ENCODE results near the gene VAT1. TPM values are rescaled to one million over a fixed set of nuclear protein-coding genes. Genes with fewer than 3 reads are reported as not detected.
A peak's percentile ranks its signal among the peaks of the same experiment; 100 is the strongest.

The VAT1 gene
- total RNA-seq, 1 donor, result 207 TPM

DNA sequence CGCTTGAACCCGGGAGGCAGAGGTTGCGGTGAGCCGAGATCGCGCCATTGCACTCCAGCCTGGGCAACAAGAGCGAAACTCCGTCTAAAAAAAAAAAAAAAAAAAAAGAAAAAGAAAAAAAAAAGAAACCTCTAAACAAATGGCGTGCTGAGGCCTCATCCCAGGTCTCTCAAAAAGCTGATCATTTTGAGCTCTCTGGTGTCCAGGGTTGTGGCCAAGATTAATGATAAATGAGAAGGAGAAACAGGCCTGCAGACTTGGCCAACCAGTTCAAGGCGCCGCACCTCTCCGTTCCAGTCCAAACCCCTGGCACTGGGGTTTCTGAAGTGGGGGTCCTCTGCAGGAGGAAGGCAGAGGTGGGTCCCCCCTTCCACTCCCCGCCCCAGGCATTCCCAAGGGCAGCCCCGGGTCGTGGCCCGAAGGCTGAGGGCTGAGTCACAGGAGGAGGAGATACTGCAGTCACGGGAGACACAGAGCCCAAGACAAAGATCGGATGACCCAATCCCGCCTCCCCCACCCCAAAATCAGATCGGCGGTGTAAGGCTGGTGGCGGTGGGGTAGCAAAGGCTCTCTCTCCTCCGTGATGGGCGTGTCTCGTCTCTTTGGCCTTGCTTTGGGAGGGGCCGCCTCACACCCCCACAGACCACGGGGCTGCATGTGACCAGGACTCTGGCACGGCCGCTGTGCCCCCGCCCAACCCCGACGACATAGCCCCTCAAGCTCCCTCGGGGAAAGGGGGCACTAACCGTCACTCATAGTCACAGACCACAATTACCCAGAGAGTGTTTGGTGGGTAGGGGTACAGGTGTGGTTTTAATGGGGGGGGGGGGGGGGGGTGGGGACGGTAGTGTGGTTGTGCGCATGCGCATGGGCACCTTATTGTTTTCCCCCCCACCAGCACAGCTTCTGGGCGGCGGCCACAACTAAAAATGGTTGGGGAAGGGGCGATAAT is 1.1 kb downstream of the VAT1 start:
- peak overlapping the region; percentile 99 for H3K4me3 ChIP-seq (ENCODE audit: low read depth, low read length)
- TF ChIP-seq, protein P1, sequence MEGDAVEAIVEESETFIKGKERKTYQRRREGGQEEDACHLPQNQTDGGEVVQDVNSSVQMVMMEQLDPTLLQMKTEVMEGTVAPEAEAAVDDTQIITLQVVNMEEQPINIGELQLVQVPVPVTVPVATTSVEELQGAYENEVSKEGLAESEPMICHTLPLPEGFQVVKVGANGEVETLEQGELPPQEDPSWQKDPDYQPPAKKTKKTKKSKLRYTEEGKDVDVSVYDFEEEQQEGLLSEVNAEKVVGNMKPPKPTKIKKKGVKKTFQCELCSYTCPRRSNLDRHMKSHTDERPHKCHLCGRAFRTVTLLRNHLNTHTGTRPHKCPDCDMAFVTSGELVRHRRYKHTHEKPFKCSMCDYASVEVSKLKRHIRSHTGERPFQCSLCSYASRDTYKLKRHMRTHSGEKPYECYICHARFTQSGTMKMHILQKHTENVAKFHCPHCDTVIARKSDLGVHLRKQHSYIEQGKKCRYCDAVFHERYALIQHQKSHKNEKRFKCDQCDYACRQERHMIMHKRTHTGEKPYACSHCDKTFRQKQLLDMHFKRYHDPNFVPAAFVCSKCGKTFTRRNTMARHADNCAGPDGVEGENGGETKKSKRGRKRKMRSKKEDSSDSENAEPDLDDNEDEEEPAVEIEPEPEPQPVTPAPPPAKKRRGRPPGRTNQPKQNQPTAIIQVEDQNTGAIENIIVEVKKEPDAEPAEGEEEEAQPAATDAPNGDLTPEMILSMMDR (IDR thresholded peaks at IDR 0.05; ENCODE audit: insufficient read depth, low read depth, low read length), result no peak
- peak; percentile 83 for DNase-seq (ENCODE audit: low read depth)

DNA sequence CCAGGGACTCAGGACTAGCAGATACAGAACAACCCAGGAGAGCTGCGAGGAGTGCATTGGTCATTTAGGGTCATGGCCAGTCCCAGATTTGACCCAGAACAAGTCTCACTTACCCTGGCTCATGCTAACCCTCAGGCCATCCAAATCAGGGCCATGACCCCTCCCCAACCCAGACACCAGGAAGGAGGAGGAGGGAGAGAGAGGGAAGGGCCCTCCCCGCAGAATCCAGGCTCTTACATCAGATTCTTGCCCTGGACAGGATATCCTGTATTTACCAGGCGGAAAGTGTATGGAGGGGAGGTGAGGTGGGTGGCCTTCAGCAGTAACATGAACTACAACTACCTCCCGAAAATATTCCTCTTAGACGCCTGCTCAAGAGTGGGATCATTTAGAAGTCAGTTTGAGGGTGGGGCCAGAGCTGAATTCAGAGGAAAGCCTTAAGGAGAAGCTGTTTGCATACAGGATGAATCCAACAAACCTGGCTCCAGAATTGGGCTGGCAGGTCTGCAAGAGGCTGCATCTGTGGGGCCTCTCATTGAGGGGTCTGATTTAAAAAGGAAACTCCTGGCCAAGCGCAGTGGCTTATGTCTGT is 2.1 kb downstream of the VAT1 start:
- H3K4me3 ChIP-seq (ENCODE audit: low read depth, low read length), result peak overlapping the region; percentile 99
- peak; percentile 59 for DNase-seq (ENCODE audit: low read depth)
- TF ChIP-seq, protein P1 (IDR thresholded peaks at IDR 0.05; ENCODE audit: insufficient read depth, low read depth, low read length), result no peak

DNA sequence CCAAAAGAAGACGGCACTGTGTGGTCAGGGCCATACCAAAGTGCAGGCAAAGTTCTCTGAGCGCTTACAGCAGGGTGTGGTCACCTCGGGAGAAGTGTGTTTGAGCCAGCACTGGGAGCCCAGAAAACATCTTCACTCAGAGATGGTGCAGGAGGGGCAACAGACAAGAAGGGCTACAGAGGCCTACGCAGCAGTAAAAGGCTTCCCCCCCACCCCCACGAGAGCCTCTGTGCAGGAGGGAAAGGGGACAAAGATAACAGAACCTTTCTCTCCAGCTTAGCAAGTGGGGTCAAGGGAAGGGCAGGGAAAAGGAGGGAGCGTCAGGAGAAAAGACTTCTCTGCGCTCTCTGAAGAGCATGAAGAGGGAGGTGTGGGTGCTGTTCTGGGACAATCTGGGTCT is 2.8 kb downstream of the VAT1 start:
- TF ChIP-seq, protein P1 (IDR thresholded peaks at IDR 0.05; ENCODE audit: insufficient read depth, low read depth, low read length), result no peak
- peak overlapping the region; percentile 99 for H3K4me3 ChIP-seq (ENCODE audit: low read depth, low read length)
- DNase-seq (ENCODE audit: low read depth), result peak; percentile 44

DNA sequence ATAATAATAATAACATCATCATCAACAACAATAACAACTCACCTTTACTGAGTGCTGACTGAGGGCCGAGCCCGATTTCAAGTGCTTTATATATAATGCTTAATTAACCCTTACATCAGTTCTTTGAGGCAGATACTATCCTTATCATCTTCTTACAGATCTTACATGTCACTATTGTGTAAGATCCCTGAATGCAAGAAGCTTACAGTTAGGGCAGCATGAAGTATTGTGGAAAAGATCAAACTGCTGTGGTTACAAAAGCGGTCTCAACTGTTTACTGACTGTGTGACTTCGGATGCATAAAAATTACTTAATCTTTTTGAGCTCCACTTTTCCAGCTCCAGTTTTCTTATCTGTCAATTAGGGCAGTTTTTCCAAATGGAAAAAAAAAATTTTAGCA is 3.3 kb downstream of the VAT1 start:
- peak; percentile 74 for DNase-seq (ENCODE audit: low read depth)
- TF ChIP-seq, protein P1 (IDR thresholded peaks at IDR 0.05; ENCODE audit: insufficient read depth, low read depth, low read length), result no peak
- peak overlapping the region; percentile 99 for H3K4me3 ChIP-seq (ENCODE audit: low read depth, low read length)

DNA sequence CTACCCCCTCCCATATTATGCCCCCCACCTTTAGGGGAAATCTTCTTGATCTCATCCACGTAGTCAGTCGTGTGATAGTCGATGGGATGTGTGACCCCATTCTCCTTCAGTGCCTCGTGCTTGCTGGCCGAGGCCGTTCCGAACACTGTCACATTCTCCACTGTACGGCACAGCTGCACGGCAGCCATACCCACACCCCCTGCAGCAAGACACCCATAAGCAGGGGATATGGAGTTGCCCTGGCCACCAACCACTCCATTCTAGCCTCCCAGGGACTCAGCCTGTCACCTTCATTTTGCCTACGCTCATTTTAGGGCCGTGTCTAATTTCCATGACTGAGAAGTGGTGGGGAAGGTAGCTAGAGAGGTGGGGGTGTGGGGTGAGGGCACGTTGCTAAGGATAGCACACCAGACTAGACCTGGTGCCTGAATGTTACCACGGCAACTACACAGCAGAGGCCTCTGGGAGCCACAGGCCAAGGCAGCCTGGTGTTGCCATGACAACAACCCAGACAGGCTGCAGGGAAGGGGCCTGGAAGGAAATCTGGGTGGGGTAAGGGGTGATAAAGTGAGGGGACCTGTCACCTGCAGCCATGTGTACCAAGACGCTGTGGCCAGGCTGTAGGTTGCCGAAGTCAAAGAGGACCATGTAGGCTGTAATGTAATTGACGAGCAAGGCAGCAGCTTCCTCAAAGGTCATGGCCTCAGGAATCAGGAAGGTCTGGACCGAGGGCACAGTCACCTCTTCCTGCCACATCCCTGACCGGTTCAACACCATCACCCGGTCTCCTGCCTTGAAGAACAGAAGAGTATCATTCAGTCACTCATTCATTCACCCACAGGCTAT is 4.0 kb downstream of the VAT1 start:
- TF ChIP-seq, protein P1 (IDR thresholded peaks at IDR 0.05; ENCODE audit: insufficient read depth, low read depth, low read length), result no peak
- H3K4me3 ChIP-seq (ENCODE audit: low read depth, low read length), result no peak overlapping the region
- DNase-seq (ENCODE audit: low read depth), result no peak

DNA sequence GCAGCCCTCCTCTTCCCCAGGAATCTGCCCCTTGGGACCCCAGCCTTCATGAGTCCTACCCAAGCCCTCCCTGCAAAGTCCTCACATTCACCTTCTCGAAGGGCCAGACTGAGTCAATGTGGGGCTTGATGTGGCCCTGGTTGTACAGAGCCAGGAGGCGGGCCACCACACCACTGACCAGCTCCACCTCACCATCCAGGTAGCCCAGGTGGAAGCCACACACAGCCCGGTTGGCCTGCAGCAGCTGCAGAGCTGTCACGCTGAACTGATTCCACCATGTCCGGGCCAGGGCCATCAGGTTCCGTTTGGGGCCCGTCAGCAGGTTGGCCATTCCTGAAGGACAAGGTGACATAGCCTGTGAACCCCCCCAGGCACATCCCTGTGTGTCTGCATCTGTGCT is 6.0 kb downstream of the VAT1 start:
- DNase-seq (ENCODE audit: low read depth), result no peak
- no peak overlapping the region for H3K4me3 ChIP-seq (ENCODE audit: low read depth, low read length)
- TF ChIP-seq, protein P1 (IDR thresholded peaks at IDR 0.05; ENCODE audit: insufficient read depth, low read depth, low read length), result no peak

Measured in fibroblast of villous mesenchyme (primary cell).